Measurements from ENCODE around the gene EIF4E2. TPM values are rescaled to one million over a fixed set of nuclear protein-coding genes. Genes with fewer than 3 reads are reported as not detected.

The EIF4E2 gene
- total RNA-seq, 3 donors from 2014 or later, result 31.6 to 57.4 (median 36.1) TPM

- intact Hi-C loops (cut with DNase I; ENCODE audit: low total_unique reads), result loop anchor here (10.0 kb wide), 2 partner anchors 612 to 1352 kb away; no protein-coding TSS in a partner anchor
- Histone ChIP-seq H3K36me3 (no peaks in the 10 kb centered on the region), H3K4me3 (no peak overlapping the region), H3K27ac (no peak overlapping the region), H3K9me3 (no peaks in the 10 kb centered on the region), H3K27me3 (peaks cover 0 to 24% of the 10 kb centered on the region in 2 donors), H3K4me1 (no peaks in the 10 kb centered on the region)
- no peak for DNase-seq (ENCODE audit: low spot score in 2 of 2)
- TF ChIP-seq CTCF (IDR thresholded peaks at IDR 0.05), result no peak
- TF ChIP-seq POLR2A (IDR thresholded peaks at IDR 0.05), result no peak
- TF ChIP-seq POLR2AphosphoS5 (IDR thresholded peaks at IDR 0.05), result no peak
These were observed 33.9 kb upstream of the EIF4E2 start for GRCh38 chr2:232516551-232516950.

GRCh38 chr2:232518844-232519243 lies 31.6 kb upstream of the EIF4E2 start:
- Histone ChIP-seq H3K27ac (no peak overlapping the region), H3K36me3 (no peaks in the 10 kb centered on the region), H3K9me3 (no peaks in the 10 kb centered on the region), H3K4me1 (no peaks in the 10 kb centered on the region), H3K4me3 (no peak overlapping the region), H3K27me3 (peaks cover 4 to 47% of the 10 kb centered on the region in 2 donors)
- DNase-seq (ENCODE audit: low spot score in 2 of 2), result no peak
- TF ChIP-seq POLR2AphosphoS5 (IDR thresholded peaks at IDR 0.05) (no peak), CTCF (IDR thresholded peaks at IDR 0.05) (no peak), POLR2A (IDR thresholded peaks at IDR 0.05) (no peak)
- intact Hi-C loops (cut with DNase I; ENCODE audit: low total_unique reads), result loop anchor here (10.0 kb wide), 2 partner anchors 614 to 1354 kb away; no protein-coding TSS in a partner anchor

GRCh38 chr2:232519581-232520438 lies 30.7 kb upstream of the EIF4E2 start, which contains the start of gene PRSS56:
TSS of gene PRSS56 (plus strand) at chr2:232520388. CDS start at chr2:232520599, 211 bp downstream.
- no peak within 1 kb of the TSS for H3K27ac ChIP-seq
- no peak for TF ChIP-seq CTCF (IDR thresholded peaks at IDR 0.05)
- no peak for TF ChIP-seq POLR2AphosphoS5 (IDR thresholded peaks at IDR 0.05)
- TF ChIP-seq POLR2A (IDR thresholded peaks at IDR 0.05), result no peak
- no peaks in the 10 kb centered on the region for H3K9me3 ChIP-seq
- intact Hi-C loops (cut with DNase I; ENCODE audit: low total_unique reads), result loop anchor here (10.0 kb wide), 2 partner anchors 615 to 1355 kb away; no protein-coding TSS in a partner anchor
- peaks cover 4 to 57% of the 10 kb centered on the region in 2 donors for H3K27me3 ChIP-seq
- H3K36me3 ChIP-seq, result no peaks in the 10 kb centered on the region
- no peak for DNase-seq (ENCODE audit: low spot score in 2 of 2)
- H3K4me3 ChIP-seq, result no peak within 1 kb of the TSS
- no peaks in the 10 kb centered on the region for H3K4me1 ChIP-seq

- no peaks in the 10 kb centered on the region for H3K36me3 ChIP-seq
- no peak for TF ChIP-seq POLR2A (IDR thresholded peaks at IDR 0.05)
- no peak for TF ChIP-seq POLR2AphosphoS5 (IDR thresholded peaks at IDR 0.05)
- TF ChIP-seq CTCF (IDR thresholded peaks at IDR 0.05), result no peak
- H3K4me1 ChIP-seq, result no peaks in the 10 kb centered on the region
- H3K27ac ChIP-seq, result no peak overlapping the region
- no peak for DNase-seq (ENCODE audit: low spot score in 2 of 2)
- peaks cover 8 to 63% of the 10 kb centered on the region in 2 donors for H3K27me3 ChIP-seq
- H3K9me3 ChIP-seq, result no peaks in the 10 kb centered on the region
- no peak overlapping the region for H3K4me3 ChIP-seq
- intact Hi-C loops (cut with DNase I; ENCODE audit: low total_unique reads), result no loop called here
These were observed 30.0 kb upstream of the EIF4E2 start for GRCh38 chr2:232520489-232520888.

- peaks cover 0 to 3% of the 10 kb centered on the region in 2 donors for H3K4me1 ChIP-seq
- intact Hi-C loops (cut with DNase I; ENCODE audit: low total_unique reads), result no loop called here
- DNase-seq (ENCODE audit: low spot score in 2 of 2), result no peak
- H3K4me3 ChIP-seq, result no peak overlapping the region
- no peaks in the 10 kb centered on the region for H3K36me3 ChIP-seq
- no peaks in the 10 kb centered on the region for H3K9me3 ChIP-seq
- TF ChIP-seq POLR2A (IDR thresholded peaks at IDR 0.05), result no peak
- TF ChIP-seq CTCF (IDR thresholded peaks at IDR 0.05), result no peak
- no peak for TF ChIP-seq POLR2AphosphoS5 (IDR thresholded peaks at IDR 0.05)
- peaks cover 11 to 67% of the 10 kb centered on the region in 2 donors for H3K27me3 ChIP-seq
- no peak overlapping the region for H3K27ac ChIP-seq
These were observed 29.4 kb upstream of the EIF4E2 start for GRCh38 chr2:232521098-232521497.

All from breast epithelium (tissue), 4 donors.